HCT116 (cell line): ENCODE data around the gene NDUFA11. TPM values are rescaled to one million over a fixed set of nuclear protein-coding genes. Genes with fewer than 3 reads are reported as not detected.

Experiments used
- ATAC-seq: fragments of 200-7000 bp; cut with Tn5 transposase; 2 replicates; pipeline ENCODE4 v1.9.1; 2020; ENCODE audit warnings: mild to moderate bottlenecking, moderate library complexity
- BruUV-seq: library from RNA; stranded (reverse); fragments of 400-500 nt; replicated peaks from 2 replicates; lab custom pipeline; 2021; lab: Mats Ljungman, UMichigan
- CTCF ChIA-PET: fragments of 300-600 bp; sonication (Branson Sonifier 250); formaldehyde crosslinking; loops from one replicate; lab custom pipeline; 2021; ENCODE audit warnings: antibody characterized with exemption; lab: Charles Lee
- POLR2A ChIA-PET: fragments of 300-600, 350-600 bp; sonication (Branson Sonifier 250); formaldehyde crosslinking; loops from one replicate; lab custom pipeline; 2021; ENCODE audit warnings: antibody characterized with exemption; lab: Charles Lee
- RAD21 ChIA-PET, 2 experiments: fragments of 300-600 bp; sonication (Branson Sonifier 250); formaldehyde crosslinking; loops; one replicate each; lab custom pipeline; 2023; ENCODE audit warnings: low total read pairs in 2 of 2; ENCODE audit not compliant: uncharacterized antibody in 2 of 2, unreplicated experiment in 2 of 2, low non-redundant PET in 1 of 2; lab: Charles Lee
- DNase-seq: peaks from one replicate; pipeline ENCODE4 v3.0.0-alpha.2; 2010; ENCODE audit warnings: low read depth, low spot score
- H2AFZ ChIP-seq: fragments of 200-600 bp; shearing (Covaris generic), sonication (generic); 2 replicates; pipeline ENCODE4 v1.6.1; 2017; ENCODE audit warnings: low read depth, mixed run types, mixed read lengths, antibody characterized with exemption, low read length; ENCODE audit not compliant: poor library complexity, severe bottlenecking
- H3K27ac ChIP-seq: 2 replicates; pipeline ENCODE4 v1.5.1; 2012; ENCODE audit warnings: low read depth, low read length
- H3K27me3 ChIP-seq: fragments of 200-600 bp; sonication (generic); 2 replicates; pipeline ENCODE4 v1.6.1; 2016; ENCODE audit warnings: mixed run types, low read length, mixed read lengths; ENCODE audit not compliant: insufficient read depth
- H3K36me3 ChIP-seq, 2 experiments: fragments of 200-500 bp in 1 of 2; fragments of 200-600 bp in 1 of 2; sonication (Bioruptor generic) in 1 of 2; sonication (generic) in 1 of 2; 2 replicates each; pipeline versions ENCODE4 v1.5.1 to v1.6.1; 2014 to 2016; ENCODE audit warnings: low read length in 2 of 2, inconsistent platforms in 1 of 2, mixed read lengths in 1 of 2, mixed run types in 1 of 2; ENCODE audit not compliant: insufficient read depth in 2 of 2, control insufficient read depth in 1 of 2
- H3K4me1 ChIP-seq, 2 experiments: fragments of 200-600 bp in 1 of 2; sonication (generic) in 1 of 2; 2 replicates each; pipeline versions ENCODE4 v1.5.1 to v1.6.1; 2012 to 2017; ENCODE audit warnings: low read length in 2 of 2, inconsistent platforms in 1 of 2, mild to moderate bottlenecking in 1 of 2, mixed read lengths in 1 of 2, mixed run types in 1 of 2, moderate library complexity in 1 of 2; ENCODE audit not compliant: insufficient read depth in 2 of 2, control insufficient read depth in 1 of 2
- H3K4me2 ChIP-seq: fragments of 200-600 bp; sonication (generic); 2 replicates; pipeline ENCODE4 v1.6.1; 2017; ENCODE audit warnings: mixed run types, low read length, mixed read lengths
- H3K4me3 ChIP-seq, 2 experiments: fragments of 200-600 bp in 1 of 2; sonication (generic) in 1 of 2; replicated peaks in 1 of 2; 2 replicates each; pipeline ENCODE4 v1.5.1; 2011 to 2016; ENCODE audit warnings: low read length in 2 of 2, control low read depth in 1 of 2, low read depth in 1 of 2, mild to moderate bottlenecking in 1 of 2, mixed read lengths in 1 of 2, mixed run types in 1 of 2
- H3K79me2 ChIP-seq: fragments of 200-600 bp; sonication (generic); 2 replicates; pipeline ENCODE4 v1.6.1; 2017; ENCODE audit warnings: mild to moderate bottlenecking, mixed run types, low read length, moderate library complexity, mixed read lengths; ENCODE audit not compliant: insufficient read depth
- H3K9ac ChIP-seq: fragments of 200-600 bp; sonication (generic); 2 replicates; pipeline ENCODE4 v1.6.1; 2016; ENCODE audit warnings: low read length, mixed read lengths
- H3K9me2 ChIP-seq: fragments of 200-600 bp; sonication (generic), shearing (Covaris generic); 2 replicates; pipeline ENCODE4 v1.6.1; 2017; ENCODE audit warnings: mixed run types, mild to moderate bottlenecking, moderate library complexity; ENCODE audit not compliant: insufficient read depth
- H3K9me3 ChIP-seq, 2 experiments: fragments of 200-500 bp in 1 of 2; fragments of 200-600 bp in 1 of 2; sonication (Bioruptor generic) in 1 of 2; sonication (generic) in 1 of 2; 2 replicates each; pipeline ENCODE4 v1.6.1; 2014 to 2017; ENCODE audit warnings: low read length in 2 of 2, mixed read lengths in 2 of 2, inconsistent platforms in 1 of 2, low read depth in 1 of 2, mild to moderate bottlenecking in 1 of 2, mixed run types in 1 of 2, moderate library complexity in 1 of 2; ENCODE audit not compliant: control insufficient read depth in 1 of 2, insufficient read depth in 1 of 2
- H4K20me1 ChIP-seq: fragments of 200-600 bp; sonication (generic), shearing (Covaris generic); 2 replicates; pipeline ENCODE4 v1.6.1; 2017; ENCODE audit warnings: mixed run types, mild to moderate bottlenecking, moderate library complexity; ENCODE audit not compliant: insufficient read depth
- CBX3 ChIP-seq: IDR thresholded peaks from 2 replicates; pipeline ENCODE4 v1.6.1; 2012; ENCODE audit warnings: low read depth
- ELF1 ChIP-seq: IDR thresholded peaks from 2 replicates; pipeline ENCODE4 v1.6.1; 2012; ENCODE audit warnings: low read depth, borderline replicate concordance
- FOSL1 ChIP-seq: IDR thresholded peaks from 2 replicates; pipeline ENCODE4 v1.6.1; 2012; ENCODE audit warnings: low read depth
- JUND ChIP-seq: IDR thresholded peaks from 2 replicates; pipeline ENCODE4 v1.6.1; 2012
- POLR2A ChIP-seq: IDR thresholded peaks from 2 replicates; pipeline ENCODE4 v1.7.0; 2011; ENCODE audit warnings: borderline replicate concordance; ENCODE audit not compliant: insufficient read depth, insufficient read length; ENCODE audit errors: extremely low read depth
- RAD21 ChIP-seq: IDR thresholded peaks from 2 replicates; pipeline ENCODE4 v1.6.1; 2012; ENCODE audit warnings: low read depth, mild to moderate bottlenecking
- REST ChIP-seq: IDR thresholded peaks from 2 replicates; pipeline ENCODE4 v1.6.1; 2012; ENCODE audit warnings: low read depth
- SIN3A ChIP-seq: IDR thresholded peaks from 2 replicates; pipeline ENCODE4 v1.6.1; 2012; ENCODE audit warnings: low read depth
- SP1 ChIP-seq: IDR thresholded peaks from 2 replicates; pipeline ENCODE4 v1.6.1; 2012; ENCODE audit warnings: low read depth
- YY1 ChIP-seq: IDR thresholded peaks from 2 replicates; pipeline ENCODE4 v1.6.1; 2011; ENCODE audit warnings: low read length, low read depth, moderate library complexity, mild to moderate bottlenecking; ENCODE audit not compliant: insufficient replicate concordance; ENCODE audit errors: extremely low read depth
- ZBTB33 ChIP-seq: IDR thresholded peaks from 2 replicates; pipeline ENCODE4 v1.6.1; 2011; ENCODE audit warnings: mild to moderate bottlenecking, low read length, moderate library complexity; ENCODE audit not compliant: insufficient replicate concordance; ENCODE audit errors: extremely low read depth
- intact Hi-C: fragments of 100-400 bp; cut with micrococcal nuclease; formaldehyde crosslinking; loops from 2 replicates; pipeline ENCODE4 v1.10.0; 2022
- total RNA-seq: library from RNA; stranded (reverse); gene quantifications from one replicate; pipeline ENCODE4 v1.2.1, GENCODE V29; 2021; ENCODE audit not compliant: unreplicated experiment
- TF ChIP-seq, protein P1 (sequence below), 3 experiments: fragments of 200-600 bp in 1 of 3; sonication (generic) in 1 of 3; IDR thresholded peaks in 2 of 3; conservative IDR thresholded peaks in 1 of 3; 2 replicates each; pipeline ENCODE4 v1.5.1; 2012 to 2017; ENCODE audit warnings: low read depth in 2 of 3, low read length in 2 of 3, antibody characterized with exemption in 1 of 3, borderline replicate concordance in 1 of 3, control low read depth in 1 of 3, mild to moderate bottlenecking in 1 of 3, mixed read lengths in 1 of 3, mixed run types in 1 of 3, moderate library complexity in 1 of 3; ENCODE audit not compliant: insufficient read depth in 1 of 3
- TF ChIP-seq, protein P2 (sequence below): IDR thresholded peaks from 2 replicates; pipeline ENCODE4 v1.6.1; 2012

NDUFA11 gene
- total RNA-seq, 1 experiment from 2014 or later: 311 TPM

- RAD21 ChIA-PET: no interaction called here
- ATAC-seq (no peak), DNase-seq (no peak)
- no peak overlapping the region for H2AFZ ChIP-seq
- intact Hi-C loops: no loop called here
- H3K36me3 ChIP-seq: peaks cover 24 to 40% of the 10 kb centered on the region in 2 experiments; a peak in 3 of 4 replicates
- BruUV-seq: no TSS peak
- no peak overlapping the region for H3K9ac ChIP-seq
- CTCF ChIA-PET: no interaction called here
- no peaks in the 10 kb centered on the region for H4K20me1 ChIP-seq
- no peak for TF ChIP-seq JUND
- no peak for TF ChIP-seq YY1
- TF ChIP-seq SP1: no peak
- no peak for TF ChIP-seq RAD21
- no peak for TF ChIP-seq ZBTB33
- TF ChIP-seq CBX3: no peak
- TF ChIP-seq, protein P1, sequence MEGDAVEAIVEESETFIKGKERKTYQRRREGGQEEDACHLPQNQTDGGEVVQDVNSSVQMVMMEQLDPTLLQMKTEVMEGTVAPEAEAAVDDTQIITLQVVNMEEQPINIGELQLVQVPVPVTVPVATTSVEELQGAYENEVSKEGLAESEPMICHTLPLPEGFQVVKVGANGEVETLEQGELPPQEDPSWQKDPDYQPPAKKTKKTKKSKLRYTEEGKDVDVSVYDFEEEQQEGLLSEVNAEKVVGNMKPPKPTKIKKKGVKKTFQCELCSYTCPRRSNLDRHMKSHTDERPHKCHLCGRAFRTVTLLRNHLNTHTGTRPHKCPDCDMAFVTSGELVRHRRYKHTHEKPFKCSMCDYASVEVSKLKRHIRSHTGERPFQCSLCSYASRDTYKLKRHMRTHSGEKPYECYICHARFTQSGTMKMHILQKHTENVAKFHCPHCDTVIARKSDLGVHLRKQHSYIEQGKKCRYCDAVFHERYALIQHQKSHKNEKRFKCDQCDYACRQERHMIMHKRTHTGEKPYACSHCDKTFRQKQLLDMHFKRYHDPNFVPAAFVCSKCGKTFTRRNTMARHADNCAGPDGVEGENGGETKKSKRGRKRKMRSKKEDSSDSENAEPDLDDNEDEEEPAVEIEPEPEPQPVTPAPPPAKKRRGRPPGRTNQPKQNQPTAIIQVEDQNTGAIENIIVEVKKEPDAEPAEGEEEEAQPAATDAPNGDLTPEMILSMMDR (IDR thresholded peaks at IDR 0.05 in 2 of 3, conservative IDR thresholded peaks at IDR 0.05 in 1 of 3; ENCODE audit: borderline replicate concordance in 1 of 3, insufficient read depth in 1 of 3, low read depth in 2 of 3, low read length in 2 of 3): no peak
- TF ChIP-seq FOSL1: no peak
- no peak for TF ChIP-seq POLR2A
- TF ChIP-seq, protein P2, sequence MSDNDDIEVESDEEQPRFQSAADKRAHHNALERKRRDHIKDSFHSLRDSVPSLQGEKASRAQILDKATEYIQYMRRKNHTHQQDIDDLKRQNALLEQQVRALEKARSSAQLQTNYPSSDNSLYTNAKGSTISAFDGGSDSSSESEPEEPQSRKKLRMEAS: no peak
- TF ChIP-seq SIN3A: no peak
- no peak for TF ChIP-seq REST
- no peak for TF ChIP-seq ELF1
- H3K4me2 ChIP-seq: no peak overlapping the region
- H3K27ac ChIP-seq: no peak overlapping the region
- no peak overlapping the region for H3K4me3 ChIP-seq
- no peaks in the 10 kb centered on the region for H3K27me3 ChIP-seq
- H3K4me1 ChIP-seq: no peaks in the 10 kb centered on the region
- no peaks in the 10 kb centered on the region for H3K79me2 ChIP-seq
- H3K9me2 ChIP-seq: no peaks in the 10 kb centered on the region
- POLR2A ChIA-PET: no interaction called here
- H3K9me3 ChIP-seq: no peaks in the 10 kb centered on the region
Measured at GRCh38 chr19:5922161-5922545, 18.6 kb upstream of the NDUFA11 start.
